ENCODE measurements around the gene RNF150.

- no peak for TF ChIP-seq CTCF (conservative IDR thresholded peaks at IDR 0.05; ENCODE audit: low read depth, low read length)
- no peak for TF ChIP-seq EZH2 (IDR thresholded peaks at IDR 0.05; ENCODE audit: borderline replicate concordance, low read depth, low read length, poor library complexity, severe bottlenecking)
Observed at GRCh38 chr4:140844061-140844460, 289.2 kb downstream of the RNF150 start.

All from A673 (cell line).